Stomach (tissue), 4 donors: Measurements from ENCODE around the gene VSIG2.

ENCODE experiments used
- EP300 ChIP-seq: sonication (generic); formaldehyde crosslinking; IDR thresholded peaks from one replicate; pipeline ENCODE4 v1.6.1; 2017; ENCODE audit warnings: antibody characterized with exemption
- POLR2A ChIP-seq, 4 donors: fragments of 450-650 bp; IDR thresholded peaks; one replicate each; pipeline ENCODE4 v1.6.1; 2016; ENCODE audit warnings: antibody characterized with exemption in 4 of 4, control low read depth in 2 of 4, mild to moderate bottlenecking in 1 of 4, moderate library complexity in 1 of 4
- POLR2AphosphoS5 ChIP-seq, 3 donors: sonication (generic); formaldehyde crosslinking; IDR thresholded peaks; one replicate each; pipeline ENCODE4 v1.6.1; 2016; ENCODE audit warnings: antibody characterized with exemption in 3 of 3
- TF ChIP-seq, protein P1 (sequence below), 7 experiments: fragments of 450-650 bp in 4 of 7; fragments of 200-600 bp in 3 of 7; sonication (generic) in 3 of 7; IDR thresholded peaks; one replicate each; pipeline ENCODE4 v1.5.1; 2016 to 2019; ENCODE audit warnings: antibody characterized with exemption in 7 of 7, control low read depth in 2 of 7, mild to moderate bottlenecking in 1 of 7

DNA sequence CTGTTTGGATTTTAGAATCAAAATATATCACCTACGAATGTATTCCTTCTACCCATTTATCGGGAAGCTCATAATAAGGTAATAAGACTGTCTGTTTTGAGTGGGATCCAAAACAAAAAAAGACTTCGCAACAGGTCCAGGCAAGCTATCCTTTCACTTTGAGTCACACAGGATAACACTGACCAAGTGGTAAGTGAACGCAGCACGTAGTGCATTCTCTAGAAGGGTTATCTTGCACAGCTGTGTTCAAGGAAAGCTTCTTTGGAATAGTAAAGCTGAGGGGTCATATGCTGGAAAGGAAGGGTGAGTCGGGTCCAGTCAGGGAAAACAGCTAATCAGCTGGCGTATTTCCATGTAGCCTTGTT, 34.7 kb downstream of the VSIG2 start:
- no peak for TF ChIP-seq POLR2A (IDR thresholded peaks at IDR 0.05)
- no peak for TF ChIP-seq POLR2AphosphoS5 (IDR thresholded peaks at IDR 0.05)
- TF ChIP-seq, protein P1, sequence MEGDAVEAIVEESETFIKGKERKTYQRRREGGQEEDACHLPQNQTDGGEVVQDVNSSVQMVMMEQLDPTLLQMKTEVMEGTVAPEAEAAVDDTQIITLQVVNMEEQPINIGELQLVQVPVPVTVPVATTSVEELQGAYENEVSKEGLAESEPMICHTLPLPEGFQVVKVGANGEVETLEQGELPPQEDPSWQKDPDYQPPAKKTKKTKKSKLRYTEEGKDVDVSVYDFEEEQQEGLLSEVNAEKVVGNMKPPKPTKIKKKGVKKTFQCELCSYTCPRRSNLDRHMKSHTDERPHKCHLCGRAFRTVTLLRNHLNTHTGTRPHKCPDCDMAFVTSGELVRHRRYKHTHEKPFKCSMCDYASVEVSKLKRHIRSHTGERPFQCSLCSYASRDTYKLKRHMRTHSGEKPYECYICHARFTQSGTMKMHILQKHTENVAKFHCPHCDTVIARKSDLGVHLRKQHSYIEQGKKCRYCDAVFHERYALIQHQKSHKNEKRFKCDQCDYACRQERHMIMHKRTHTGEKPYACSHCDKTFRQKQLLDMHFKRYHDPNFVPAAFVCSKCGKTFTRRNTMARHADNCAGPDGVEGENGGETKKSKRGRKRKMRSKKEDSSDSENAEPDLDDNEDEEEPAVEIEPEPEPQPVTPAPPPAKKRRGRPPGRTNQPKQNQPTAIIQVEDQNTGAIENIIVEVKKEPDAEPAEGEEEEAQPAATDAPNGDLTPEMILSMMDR (IDR thresholded peaks at IDR 0.05) = no peak
- no peak for TF ChIP-seq EP300
